IMR-90 (cell line): ENCODE measurements around the gene TFIP11.

Source experiments
- BHLHE40 ChIP-seq: fragments of 150-350 bp; IDR thresholded peaks from 2 replicates; pipeline ENCODE4 v1.6.1; 2016; ENCODE audit warnings: mild to moderate bottlenecking, low read depth, low read length
- CEBPB ChIP-seq: IDR thresholded peaks from 2 replicates; pipeline ENCODE4 v1.6.1; 2012; ENCODE audit warnings: low read depth, low read length, improper control_type of control experiment
- CHD1 ChIP-seq: IDR thresholded peaks from 2 replicates; pipeline ENCODE4 v1.6.1; 2012; ENCODE audit warnings: low read depth, low read length, improper control_type of control experiment
- CTCF ChIP-seq: conservative IDR thresholded peaks from 2 replicates; pipeline ENCODE4 v1.5.1; 2012; ENCODE audit warnings: mild to moderate bottlenecking, low read depth, low read length, improper control_type of control experiment
- MAZ ChIP-seq: IDR thresholded peaks from 2 replicates; pipeline ENCODE4 v1.6.1; 2012; ENCODE audit warnings: low read depth, mild to moderate bottlenecking, low read length, improper control_type of control experiment, moderate library complexity, borderline replicate concordance
- MXI1 ChIP-seq: IDR thresholded peaks from 2 replicates; pipeline ENCODE4 v1.6.1; 2012; ENCODE audit warnings: low read depth, mild to moderate bottlenecking, low read length, moderate library complexity, borderline replicate concordance
- NFE2L2 ChIP-seq: fragments of 150-350 bp; IDR thresholded peaks from 2 replicates; pipeline ENCODE4 v1.6.1; 2016; ENCODE audit warnings: low read depth, mild to moderate bottlenecking, low read length
- POLR2A ChIP-seq: IDR thresholded peaks from 2 replicates; pipeline ENCODE4 v1.6.1; 2012; ENCODE audit warnings: mild to moderate bottlenecking, low read depth, low read length
- RAD21 ChIP-seq: IDR thresholded peaks from 2 replicates; pipeline ENCODE4 v1.6.1; 2012; ENCODE audit warnings: low read length, improper control_type of control experiment
- RCOR1 ChIP-seq: IDR thresholded peaks from 2 replicates; pipeline ENCODE4 v1.6.1; 2012; ENCODE audit warnings: mild to moderate bottlenecking, low read length, improper control_type of control experiment; ENCODE audit not compliant: insufficient replicate concordance
- SMC3 ChIP-seq: fragments of 150-350 bp; IDR thresholded peaks from 2 replicates; pipeline ENCODE4 v1.6.1; 2016; ENCODE audit warnings: low read depth, mild to moderate bottlenecking, antibody characterized with exemption, low read length, moderate library complexity

GRCh38 chr22:26525946-26526564 lies 13.8 kb upstream of the TFIP11 start:
- TF ChIP-seq CTCF: no peak
- TF ChIP-seq RAD21: no peak
- TF ChIP-seq NFE2L2: no peak
- no peak for TF ChIP-seq SMC3
- TF ChIP-seq RCOR1: no peak
- TF ChIP-seq POLR2A: no peak
- TF ChIP-seq CEBPB: no peak
- no peak for TF ChIP-seq CHD1
- TF ChIP-seq MXI1: no peak
- TF ChIP-seq MAZ: no peak
- TF ChIP-seq BHLHE40: no peak
